IMR-90 (cell line): Measurements from ENCODE around the gene ZNF264. TPM values are rescaled to one million over a fixed set of nuclear protein-coding genes. Genes with fewer than 3 reads are reported as not detected.

Source experiments
- ATAC-seq: fragments of 200-7000 bp; cut with Tn5 transposase; 2 replicates; pipeline ENCODE4 v1.9.1; 2020; ENCODE audit warnings: low read depth, mild to moderate bottlenecking, moderate library complexity
- BruUV-seq: library from RNA; stranded (reverse); fragments of 400-500 nt; replicated peaks from 2 replicates; lab custom pipeline; 2021; lab: Mats Ljungman, UMichigan
- CTCF ChIA-PET: fragments of 300-600 bp; formaldehyde crosslinking; extraction: SDS; loops from one replicate; lab custom pipeline; 2021; ENCODE audit warnings: antibody characterized with exemption; lab: Yijun Ruan, JAX
- POLR2A ChIA-PET: fragments of 300-600 bp; sonication (Branson Sonifier 250); formaldehyde crosslinking; loops from one replicate; lab custom pipeline; 2022; ENCODE audit warnings: antibody characterized with exemption; ENCODE audit not compliant: unreplicated experiment; lab: Charles Lee
- DNase-seq: peaks from one replicate; pipeline ENCODE4 v3.0.0; 2013
- H2AFZ ChIP-seq: replicated peaks from 2 replicates; pipeline ENCODE3; 2013; ENCODE audit warnings: low read length, mild to moderate bottlenecking; ENCODE audit not compliant: poor library complexity
- H2AK5ac ChIP-seq: 2 replicates; pipeline ENCODE4 v1.6.1; 2013; ENCODE audit warnings: low read depth, low read length, inconsistent platforms
- H2AK9ac ChIP-seq: replicated peaks from 2 replicates; pipeline ENCODE3; 2013; ENCODE audit warnings: mild to moderate bottlenecking, low read depth, low read length, moderate library complexity; ENCODE audit not compliant: poor library complexity
- H2BK120ac ChIP-seq: 2 replicates; pipeline ENCODE4 v1.6.1; 2013; ENCODE audit warnings: low read depth, low read length, inconsistent platforms
- H2BK15ac ChIP-seq: 3 replicates; pipeline ENCODE4 v1.6.1; 2013; ENCODE audit warnings: low read depth, low read length, inconsistent platforms
- H2BK20ac ChIP-seq: 2 replicates; pipeline ENCODE4 v1.6.1; 2013; ENCODE audit warnings: low read depth, mild to moderate bottlenecking, inconsistent platforms, low read length, moderate library complexity
- H2BK5ac ChIP-seq: 2 replicates; pipeline ENCODE4 v1.6.1; 2013; ENCODE audit warnings: mild to moderate bottlenecking, low read depth, low read length, inconsistent platforms; ENCODE audit not compliant: poor library complexity, severe bottlenecking
- H3K14ac ChIP-seq: replicated peaks from 2 replicates; pipeline ENCODE4 v1.6.1; 2013; ENCODE audit warnings: low read depth, low read length, inconsistent platforms
- H3K18ac ChIP-seq: 2 replicates; pipeline ENCODE4 v1.6.1; 2013; ENCODE audit warnings: low read depth, low read length, control low read depth
- H3K23ac ChIP-seq: 2 replicates; pipeline ENCODE4 v1.6.1; 2013; ENCODE audit warnings: low read depth, low read length, inconsistent platforms
- H3K27ac ChIP-seq: 2 replicates; pipeline ENCODE4 v1.5.1; 2013; ENCODE audit warnings: mild to moderate bottlenecking, control low read depth, low read length; ENCODE audit not compliant: insufficient read depth
- H3K27me3 ChIP-seq: 2 replicates; pipeline ENCODE4 v1.6.1; 2013; ENCODE audit warnings: low read length; ENCODE audit not compliant: control insufficient read depth, insufficient read depth
- H3K36me3 ChIP-seq: 2 replicates; pipeline ENCODE4 v1.6.1; 2013; ENCODE audit warnings: low read length, mixed read lengths; ENCODE audit not compliant: control insufficient read depth, insufficient read depth
- H3K4ac ChIP-seq: 2 replicates; pipeline ENCODE4 v1.6.1; 2013; ENCODE audit warnings: low read depth, low read length, inconsistent platforms
- H3K4me1 ChIP-seq: 2 replicates; pipeline ENCODE4 v1.6.1; 2013; ENCODE audit warnings: low read length, mixed read lengths; ENCODE audit not compliant: control insufficient read depth, insufficient read depth
- H3K4me2 ChIP-seq: 2 replicates; pipeline ENCODE4 v1.6.1; 2013; ENCODE audit warnings: low read depth, mild to moderate bottlenecking, control low read depth, low read length, moderate library complexity
- H3K4me3 ChIP-seq: 2 replicates; pipeline ENCODE4 v1.5.1; 2013; ENCODE audit warnings: low read depth, mild to moderate bottlenecking, control low read depth, low read length, moderate library complexity; ENCODE audit not compliant: insufficient read depth
- H3K56ac ChIP-seq: 2 replicates; pipeline ENCODE4 v1.6.1; 2013; ENCODE audit warnings: low read length, inconsistent platforms; ENCODE audit not compliant: insufficient read depth; ENCODE audit errors: extremely low read depth
- H3K79me1 ChIP-seq, 2 experiments: 2 replicates each; pipeline ENCODE4 v1.6.1; 2013; ENCODE audit warnings: low read length in 2 of 2, inconsistent platforms in 1 of 2, low read depth in 1 of 2
- H3K9ac ChIP-seq: 2 replicates; pipeline ENCODE4 v1.6.1; 2013; ENCODE audit warnings: low read depth, low read length, control low read depth
- H3K9me1 ChIP-seq: 2 replicates; pipeline ENCODE4 v1.6.1; 2013; ENCODE audit warnings: low read length, inconsistent platforms; ENCODE audit not compliant: insufficient read depth
- H3K9me3 ChIP-seq: 2 replicates; pipeline ENCODE4 v1.6.1; 2013; ENCODE audit warnings: low read length; ENCODE audit not compliant: control insufficient read depth, insufficient read depth
- H4K20me1 ChIP-seq: 2 replicates; pipeline ENCODE4 v1.6.1; 2013; ENCODE audit warnings: low read length, inconsistent platforms; ENCODE audit not compliant: insufficient read depth
- H4K5ac ChIP-seq: 2 replicates; pipeline ENCODE4 v1.6.1; 2013; ENCODE audit warnings: mild to moderate bottlenecking, low read depth, low read length, control low read depth
- H4K8ac ChIP-seq, 2 experiments: 2 replicates each; pipeline ENCODE4 v1.6.1; 2013; ENCODE audit warnings: low read depth in 2 of 2, low read length in 2 of 2, control low read depth in 1 of 2, inconsistent platforms in 1 of 2
- H4K91ac ChIP-seq: 2 replicates; pipeline ENCODE4 v1.6.1; 2013; ENCODE audit warnings: low read depth, low read length, inconsistent platforms; ENCODE audit not compliant: insufficient read depth
- BHLHE40 ChIP-seq: fragments of 150-350 bp; IDR thresholded peaks from 2 replicates; pipeline ENCODE4 v1.6.1; 2016; ENCODE audit warnings: mild to moderate bottlenecking, low read depth, low read length
- CEBPB ChIP-seq: IDR thresholded peaks from 2 replicates; pipeline ENCODE4 v1.6.1; 2012; ENCODE audit warnings: low read depth, low read length, improper control_type of control experiment
- CHD1 ChIP-seq: IDR thresholded peaks from 2 replicates; pipeline ENCODE4 v1.6.1; 2012; ENCODE audit warnings: low read depth, low read length, improper control_type of control experiment
- CTCF ChIP-seq: conservative IDR thresholded peaks from 2 replicates; pipeline ENCODE4 v1.5.1; 2012; ENCODE audit warnings: mild to moderate bottlenecking, low read depth, low read length, improper control_type of control experiment
- ELK1 ChIP-seq: fragments of 150-350 bp; IDR thresholded peaks from 2 replicates; pipeline ENCODE4 v1.6.1; 2016; ENCODE audit warnings: low read depth, mild to moderate bottlenecking, low read length, moderate library complexity, borderline replicate concordance
- FOS ChIP-seq: fragments of 150-350 bp; IDR thresholded peaks from 2 replicates; pipeline ENCODE4 v1.6.1; 2016; ENCODE audit warnings: low read depth, low read length
- MAFK ChIP-seq: IDR thresholded peaks from 2 replicates; pipeline ENCODE4 v1.6.1; 2012; ENCODE audit warnings: low read depth, low read length, improper control_type of control experiment
- MAZ ChIP-seq: IDR thresholded peaks from 2 replicates; pipeline ENCODE4 v1.6.1; 2012; ENCODE audit warnings: low read depth, mild to moderate bottlenecking, low read length, improper control_type of control experiment, moderate library complexity, borderline replicate concordance
- MXI1 ChIP-seq: IDR thresholded peaks from 2 replicates; pipeline ENCODE4 v1.6.1; 2012; ENCODE audit warnings: low read depth, mild to moderate bottlenecking, low read length, moderate library complexity, borderline replicate concordance
- RAD21 ChIP-seq: IDR thresholded peaks from 2 replicates; pipeline ENCODE4 v1.6.1; 2012; ENCODE audit warnings: low read length, improper control_type of control experiment
- RCOR1 ChIP-seq: IDR thresholded peaks from 2 replicates; pipeline ENCODE4 v1.6.1; 2012; ENCODE audit warnings: mild to moderate bottlenecking, low read length, improper control_type of control experiment; ENCODE audit not compliant: insufficient replicate concordance
- RFX5 ChIP-seq: IDR thresholded peaks from 2 replicates; pipeline ENCODE4 v1.8.0; 2012; ENCODE audit warnings: low read depth, mild to moderate bottlenecking, low read length, moderate library complexity
- SMC3 ChIP-seq: fragments of 150-350 bp; IDR thresholded peaks from 2 replicates; pipeline ENCODE4 v1.6.1; 2016; ENCODE audit warnings: low read depth, mild to moderate bottlenecking, antibody characterized with exemption, low read length, moderate library complexity
- USF2 ChIP-seq: fragments of 150-350 bp; IDR thresholded peaks from 2 replicates; pipeline ENCODE4 v1.6.1; 2017; ENCODE audit warnings: mild to moderate bottlenecking, antibody characterized with exemption, low read length, low read depth
- WGBS, 2 experiments: methylation state at CpG; one replicate each; pipeline versions ENCODE4 v1.1.5 to v1.1.7; 2013; ENCODE audit warnings: missing lambda C conversion rate in 2 of 2; ENCODE audit not compliant: insufficient read length in 1 of 2; ENCODE audit errors: extremely low coverage in 2 of 2; 5-methylcytosine and 5-hydroxymethylcytosine counted together
- dilution Hi-C: fragments of 300-500 bp; cut with HindIII; formaldehyde crosslinking; loops from one replicate; pipeline ENCODE4 v1.14.3; 2018; ENCODE audit warnings: low sequenced_read_pairs; ENCODE audit not compliant: unreplicated experiment
- in situ Hi-C: fragments of 300-500 bp; cut with MboI; formaldehyde crosslinking; loops from 3 replicates; pipeline ENCODE4 v1.14.3; 2019; ENCODE audit warnings: low sequenced_read_pairs, inconsistent platforms, mixed read lengths
- intact Hi-C: fragments of 100-400 bp; cut with micrococcal nuclease; formaldehyde crosslinking; loops from 2 replicates; pipeline ENCODE4 v1.10.0; 2022
- polyA plus RNA-seq, 3 experiments: library from polyadenylated mRNA; depleted of rRNA; stranded (reverse); fragments of >200 nt; gene quantifications; 2 replicates each; pipeline ENCODE4 v1.2.3, GENCODE V29; 2012; ENCODE audit warnings: low replicate concordance in 1 of 3
- total RNA-seq: library from RNA; depleted of rRNA; stranded (reverse); fragments of >200 nt; gene quantifications from 2 replicates; pipeline ENCODE4 v1.2.3, GENCODE V29; 2012

Gene ZNF264
- total and polyA plus RNA-seq, 2 of the 4 experiments (the other 2 are of a cell fraction), result 3.5 to 31.9 TPM

- Histone ChIP-seq H4K5ac (no peak overlapping the region), H2BK120ac (no peak overlapping the region), H4K8ac (no peak overlapping the region), H3K27ac (no peak overlapping the region), H3K9me1 (no peaks in the 10 kb centered on the region), H2AK5ac (no peak overlapping the region), H3K36me3 (peaks cover 53% of the 10 kb centered on the region), H3K4me2 (no peak overlapping the region), H3K14ac (no peak overlapping the region), H2BK15ac (no peak overlapping the region), H4K91ac (no peak overlapping the region), H4K20me1 (peaks cover 16% of the 10 kb centered on the region), H3K23ac (no peak overlapping the region), H3K4me3 (no peak overlapping the region), H3K56ac (no peak overlapping the region), H2AFZ (no peak overlapping the region), H3K79me1 (peaks cover 39 to 58% of the 10 kb centered on the region in 2 experiments), H3K9me3 (peaks cover 2% of the 10 kb centered on the region; the same call in 1 of the 2 replicates), H3K27me3 (no peaks in the 10 kb centered on the region), H3K4me1 (0 out of 2 replicates have a peak, but pooled peaks cover 2% of the 10 kb centered on the region), H2BK20ac (no peak overlapping the region), H2AK9ac (no peak overlapping the region), H3K9ac (no peak overlapping the region), H3K18ac (no peak overlapping the region), H2BK5ac (no peak overlapping the region), H3K4ac (no peak overlapping the region)
- intact Hi-C loops (no loop called here), dilution Hi-C loops (no loop called here), in situ Hi-C loops (no loop called here)
- DNase-seq (no peak), ATAC-seq (no peak)
- WGBS, 2 experiments, result no CpG with 5 or more reads among the region's 5 CpGs
- TF ChIP-seq MXI1 (no peak), CHD1 (no peak), MAZ (no peak), RFX5 (no peak), SMC3 (no peak), ELK1 (no peak), CEBPB (no peak), USF2 (no peak), MAFK (no peak), BHLHE40 (no peak), RAD21 (no peak), CTCF (no peak), FOS (no peak), RCOR1 (no peak)
- no TSS peak for BruUV-seq
- CTCF ChIA-PET, result no interaction called here
- POLR2A ChIA-PET, result no interaction called here
These were observed 10.9 kb downstream of the ZNF264 start for GRCh38 chr19:57202160-57202559.
